Vagina (tissue), 2 donors: ENCODE measurements around the gene VPS37D.

Source experiments
- POLR2AphosphoS5 ChIP-seq, 2 donors: sonication (generic); formaldehyde crosslinking; IDR thresholded peaks; one replicate each; pipeline ENCODE4 v1.9.0; 2017; ENCODE audit warnings: antibody characterized with exemption in 2 of 2, mild to moderate bottlenecking in 2 of 2, low read depth in 1 of 2; ENCODE audit not compliant: insufficient read depth in 1 of 2
- TF ChIP-seq, protein P1 (sequence below), 3 experiments: fragments of 450-650 bp in 2 of 3; fragments of 200-600 bp in 1 of 3; sonication (generic) in 1 of 3; IDR thresholded peaks; one replicate each; pipeline ENCODE4 v1.5.1; 2017 to 2019; ENCODE audit warnings: antibody characterized with exemption in 3 of 3, mild to moderate bottlenecking in 2 of 3, moderate library complexity in 2 of 3

DNA sequence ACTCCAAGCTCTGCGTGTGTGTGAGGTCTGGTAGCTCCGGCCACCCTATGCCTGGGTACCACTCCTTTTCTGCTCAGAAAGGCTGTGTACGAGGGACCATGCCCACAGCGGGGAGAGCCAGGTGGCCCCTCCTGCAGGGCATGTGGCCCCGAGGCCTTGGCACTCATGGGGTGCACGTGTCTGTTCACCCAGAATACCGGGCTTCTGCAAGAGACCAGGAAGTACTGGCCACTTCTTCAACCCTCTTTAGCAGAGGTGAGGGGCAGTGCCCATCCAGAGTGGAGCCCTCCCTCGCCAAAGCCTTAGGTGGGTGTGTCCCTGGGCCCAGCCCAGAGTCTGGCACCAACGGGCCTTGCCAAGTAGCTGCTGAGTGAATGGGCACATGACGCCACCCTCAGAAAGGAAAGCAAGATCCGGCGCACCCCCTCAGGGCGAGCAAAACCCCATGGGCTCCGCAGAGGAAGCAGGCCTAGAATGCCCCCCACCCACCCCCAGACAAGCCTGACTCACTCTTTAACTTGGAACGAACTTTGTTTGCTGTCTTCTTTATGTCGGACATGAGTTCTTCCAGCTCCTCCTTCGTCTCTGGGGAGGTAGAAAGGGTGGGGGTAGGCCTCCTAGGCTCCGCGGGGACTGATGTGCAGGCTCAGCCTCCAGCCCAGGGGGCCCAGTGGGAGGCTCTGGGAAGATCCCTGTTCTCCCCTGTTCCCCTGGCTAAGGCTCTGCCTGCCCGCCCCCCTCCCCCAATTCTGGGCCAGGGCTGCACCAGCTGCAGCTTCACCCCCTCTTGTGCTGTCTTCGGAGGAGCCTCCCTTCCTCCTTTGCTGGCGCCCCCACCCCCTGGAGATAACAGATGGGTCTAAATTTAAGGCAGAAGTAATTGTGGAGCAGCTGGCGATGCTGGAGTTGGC lies 37.3 kb downstream of the VPS37D start:
- TF ChIP-seq, protein P1, sequence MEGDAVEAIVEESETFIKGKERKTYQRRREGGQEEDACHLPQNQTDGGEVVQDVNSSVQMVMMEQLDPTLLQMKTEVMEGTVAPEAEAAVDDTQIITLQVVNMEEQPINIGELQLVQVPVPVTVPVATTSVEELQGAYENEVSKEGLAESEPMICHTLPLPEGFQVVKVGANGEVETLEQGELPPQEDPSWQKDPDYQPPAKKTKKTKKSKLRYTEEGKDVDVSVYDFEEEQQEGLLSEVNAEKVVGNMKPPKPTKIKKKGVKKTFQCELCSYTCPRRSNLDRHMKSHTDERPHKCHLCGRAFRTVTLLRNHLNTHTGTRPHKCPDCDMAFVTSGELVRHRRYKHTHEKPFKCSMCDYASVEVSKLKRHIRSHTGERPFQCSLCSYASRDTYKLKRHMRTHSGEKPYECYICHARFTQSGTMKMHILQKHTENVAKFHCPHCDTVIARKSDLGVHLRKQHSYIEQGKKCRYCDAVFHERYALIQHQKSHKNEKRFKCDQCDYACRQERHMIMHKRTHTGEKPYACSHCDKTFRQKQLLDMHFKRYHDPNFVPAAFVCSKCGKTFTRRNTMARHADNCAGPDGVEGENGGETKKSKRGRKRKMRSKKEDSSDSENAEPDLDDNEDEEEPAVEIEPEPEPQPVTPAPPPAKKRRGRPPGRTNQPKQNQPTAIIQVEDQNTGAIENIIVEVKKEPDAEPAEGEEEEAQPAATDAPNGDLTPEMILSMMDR (IDR thresholded peaks at IDR 0.05): no peak
- no peak for TF ChIP-seq POLR2AphosphoS5 (IDR thresholded peaks at IDR 0.05; ENCODE audit: insufficient read depth in 1 of 2, low read depth in 1 of 2)
